Ishikawa (cell line): ENCODE measurements around the gene GRIK2.

Experiments
- CEBPB ChIP-seq: IDR thresholded peaks from 2 replicates; pipeline ENCODE4 v1.6.1; 2012
- CREB1 ChIP-seq: IDR thresholded peaks from 2 replicates; pipeline ENCODE4 v1.6.1; 2012; ENCODE audit warnings: low read depth
- EP300 ChIP-seq: IDR thresholded peaks from 2 replicates; pipeline ENCODE4 v1.6.1; 2012; ENCODE audit warnings: borderline replicate concordance
- FOXM1 ChIP-seq: IDR thresholded peaks from 2 replicates; pipeline ENCODE4 v1.6.1; 2012; ENCODE audit warnings: low read depth, borderline replicate concordance
- MAX ChIP-seq: IDR thresholded peaks from 2 replicates; pipeline ENCODE4 v1.6.1; 2012
- NFIC ChIP-seq: IDR thresholded peaks from 2 replicates; pipeline ENCODE4 v1.6.1; 2012
- RAD21 ChIP-seq: IDR thresholded peaks from 2 replicates; pipeline ENCODE4 v1.6.1; 2012; ENCODE audit warnings: low read depth
- REST ChIP-seq: IDR thresholded peaks from 2 replicates; pipeline ENCODE4 v1.6.1; 2012; ENCODE audit warnings: low read depth, mild to moderate bottlenecking
- TAF1 ChIP-seq: IDR thresholded peaks from 2 replicates; pipeline ENCODE4 v1.6.1; 2012; ENCODE audit warnings: low read depth, mild to moderate bottlenecking
- TCF12 ChIP-seq: IDR thresholded peaks from 2 replicates; pipeline ENCODE4 v1.6.1; 2012; ENCODE audit warnings: low read depth
- TEAD4 ChIP-seq: IDR thresholded peaks from 2 replicates; pipeline ENCODE4 v1.6.1; 2012
- YY1 ChIP-seq: IDR thresholded peaks from 2 replicates; pipeline ENCODE4 v1.6.1; 2012; ENCODE audit warnings: low read depth
- TF ChIP-seq, protein P1 (sequence below): IDR thresholded peaks from 2 replicates; pipeline ENCODE4 v1.6.1; 2012

- TF ChIP-seq REST (no peak), TAF1 (no peak), NFIC (no peak), YY1 (no peak), TCF12 (no peak), MAX (no peak), RAD21 (no peak), FOXM1 (no peak), EP300 (no peak), CEBPB (no peak), TEAD4 (no peak), CREB1 (no peak)
- TF ChIP-seq, protein P1, sequence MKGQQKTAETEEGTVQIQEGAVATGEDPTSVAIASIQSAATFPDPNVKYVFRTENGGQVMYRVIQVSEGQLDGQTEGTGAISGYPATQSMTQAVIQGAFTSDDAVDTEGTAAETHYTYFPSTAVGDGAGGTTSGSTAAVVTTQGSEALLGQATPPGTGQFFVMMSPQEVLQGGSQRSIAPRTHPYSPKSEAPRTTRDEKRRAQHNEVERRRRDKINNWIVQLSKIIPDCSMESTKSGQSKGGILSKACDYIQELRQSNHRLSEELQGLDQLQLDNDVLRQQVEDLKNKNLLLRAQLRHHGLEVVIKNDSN = no peak
Measured at GRCh38 chr6:101582792-101583191, 189.3 kb downstream of the GRIK2 start.
